CD4-positive, alpha-beta T cell treated with Interleukin-6 for 4 hours (primary cell): ENCODE data around the gene TAGLN3.
"Not testable (repeated sequence)": the region's sequence is repeated elsewhere in the genome, so short reads cannot be mapped to it uniquely, and the experiment has no call there.

ENCODE experiments used
- DNase-seq: peaks from one replicate; pipeline ENCODE4 v3.0.0-alpha.2; 2020; ENCODE audit warnings: mixed read lengths

Gene TAGLN3

GRCh38 chr3:112011376-112011940 lies 12.7 kb downstream of the TAGLN3 start:
- DNase-seq: no peak

DNA sequence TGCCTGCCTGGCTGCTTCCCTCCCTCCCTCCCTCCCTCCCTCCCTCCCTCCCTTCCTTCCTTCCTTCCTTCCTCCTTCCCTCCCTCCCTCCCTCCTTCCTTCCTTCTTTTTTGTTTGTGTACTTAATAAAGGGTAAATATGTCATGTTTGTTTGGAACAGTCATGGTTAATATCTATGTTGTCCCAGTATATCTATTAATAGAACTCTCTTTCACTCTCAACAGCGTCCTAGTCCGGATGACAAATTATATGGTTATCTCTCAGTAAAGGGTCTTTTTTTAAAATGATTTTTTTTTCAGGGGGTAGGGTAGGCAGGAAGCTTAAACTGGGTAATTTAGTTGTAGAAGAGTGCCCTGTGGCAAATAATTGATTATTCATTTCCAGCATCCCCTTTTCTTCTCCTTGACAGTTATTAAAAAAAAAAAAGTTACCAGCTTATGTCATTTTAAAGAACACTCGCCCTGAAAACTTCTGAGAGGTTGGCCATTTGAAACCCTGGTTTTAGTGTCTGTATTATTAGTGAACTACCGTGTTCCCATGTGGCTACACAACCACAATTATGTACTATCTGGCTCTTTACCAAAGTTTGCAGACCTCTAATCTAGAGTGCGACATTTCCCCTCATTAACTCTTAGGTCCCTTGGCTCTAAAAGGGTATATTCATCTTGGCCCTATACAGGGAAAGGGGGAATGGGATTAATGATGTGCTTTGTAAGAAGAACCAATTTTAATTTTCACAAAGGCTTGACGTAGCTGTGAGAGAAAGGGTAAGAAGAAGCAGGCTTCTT lies 13.7 kb downstream of the TAGLN3 start:
- DNase-seq: no peak

- peak; percentile 67 for DNase-seq
These were observed 14.5 kb downstream of the TAGLN3 start for GRCh38 chr3:112013058-112013783.

DNA sequence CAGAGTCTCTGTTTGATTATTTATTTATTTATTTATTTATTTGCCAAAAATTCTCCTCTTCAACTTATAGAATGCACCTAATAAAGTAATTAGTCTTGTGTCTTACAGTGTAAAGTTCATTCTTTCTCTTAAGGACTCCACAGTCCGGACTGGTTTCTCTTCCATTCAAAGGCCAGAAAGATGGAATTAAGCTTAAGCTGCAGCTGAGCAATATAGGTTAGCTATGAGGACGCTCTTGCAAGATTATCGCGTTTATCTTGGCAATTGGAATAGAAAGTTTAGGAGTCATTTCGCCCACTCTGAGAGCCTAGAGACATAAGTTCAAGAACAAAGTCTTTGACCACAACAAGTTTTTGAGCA lies 15.0 kb downstream of the TAGLN3 start:
- DNase-seq: no peak

GRCh38 chr3:112017091-112017490 lies 18.4 kb downstream of the TAGLN3 start:
- no peak for DNase-seq

GRCh38 chr3:112018712-112019111 lies 20.0 kb downstream of the TAGLN3 start:
- no peak for DNase-seq

DNA sequence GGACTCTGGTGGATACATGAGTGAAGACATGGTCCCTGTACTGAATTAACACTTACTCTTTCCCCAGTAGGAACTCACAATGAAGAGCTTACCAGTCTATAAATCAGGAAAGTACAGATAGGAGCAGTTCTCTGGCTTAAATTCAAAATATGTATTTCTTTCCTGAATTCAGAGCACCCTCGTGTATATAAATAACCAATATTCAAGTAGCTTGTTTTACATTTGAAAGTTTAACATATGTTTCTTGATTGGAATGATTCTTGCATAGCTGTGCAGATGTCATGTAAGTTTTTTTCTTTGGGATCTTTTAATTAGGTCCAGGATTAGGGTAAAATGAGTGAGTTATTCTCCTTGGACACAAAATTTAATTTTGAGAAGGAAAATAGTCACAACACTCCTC lies 21.0 kb downstream of the TAGLN3 start:
- DNase-seq: no peak

DNA sequence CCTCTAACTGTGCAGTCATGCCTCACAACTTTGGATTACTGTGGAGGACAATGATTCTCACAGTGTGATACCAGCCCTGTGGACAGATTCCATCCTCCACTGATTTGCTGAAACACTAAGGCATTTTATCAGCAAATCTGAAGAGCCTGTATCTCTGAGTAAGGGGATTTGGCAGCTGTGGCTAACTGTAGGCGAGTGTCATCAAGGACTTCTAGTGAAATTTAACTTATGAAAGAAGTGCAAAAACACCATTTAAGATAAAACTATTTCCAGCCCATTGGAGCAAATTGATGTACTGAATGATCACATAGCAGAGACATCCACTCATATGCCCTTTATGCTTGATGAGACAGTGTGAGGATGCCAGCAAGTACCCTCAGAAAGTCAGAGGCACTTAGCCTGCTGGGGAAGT lies 22.0 kb downstream of the TAGLN3 start:
- no peak for DNase-seq

- DNase-seq: no peak
These were observed 28.4 kb downstream of the TAGLN3 start for GRCh38 chr3:112027142-112027541.

GRCh38 chr3:112027826-112028225 lies 29.1 kb downstream of the TAGLN3 start:
- DNase-seq: no peak

- DNase-seq: no peak
These were observed 32.2 kb downstream of the TAGLN3 start for GRCh38 chr3:112030901-112031300.

GRCh38 chr3:112032098-112032731 lies 33.5 kb downstream of the TAGLN3 start:
- no peak for DNase-seq

- no peak for DNase-seq
These were observed 35.7 kb downstream of the TAGLN3 start, which contains the start of gene TMPRSS7 for GRCh38 chr3:112034436-112034835. TMPRSS7 (plus strand) TSS chr3:112034736; CDS start chr3:112034846, 110 bp downstream.

DNA sequence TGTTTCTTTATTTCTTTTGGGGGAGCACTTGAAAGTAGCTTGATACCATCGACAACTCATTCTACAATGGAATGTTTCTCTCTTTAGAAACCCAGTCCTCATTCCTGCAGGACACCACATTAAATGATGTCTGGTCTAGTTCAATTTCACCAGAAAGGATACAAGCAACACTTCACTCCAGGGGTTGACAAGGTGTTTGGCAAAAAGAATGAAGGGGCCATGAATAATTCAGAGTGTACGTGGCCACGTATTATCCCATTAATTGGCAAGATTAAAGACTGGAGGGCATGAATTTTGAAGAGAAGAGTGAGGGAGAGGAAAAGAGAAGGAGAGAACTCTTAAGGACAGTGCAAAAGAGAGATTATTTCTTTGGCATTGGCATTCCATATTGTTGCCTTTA lies 36.5 kb downstream of the TAGLN3 start:
- no peak for DNase-seq

DNA sequence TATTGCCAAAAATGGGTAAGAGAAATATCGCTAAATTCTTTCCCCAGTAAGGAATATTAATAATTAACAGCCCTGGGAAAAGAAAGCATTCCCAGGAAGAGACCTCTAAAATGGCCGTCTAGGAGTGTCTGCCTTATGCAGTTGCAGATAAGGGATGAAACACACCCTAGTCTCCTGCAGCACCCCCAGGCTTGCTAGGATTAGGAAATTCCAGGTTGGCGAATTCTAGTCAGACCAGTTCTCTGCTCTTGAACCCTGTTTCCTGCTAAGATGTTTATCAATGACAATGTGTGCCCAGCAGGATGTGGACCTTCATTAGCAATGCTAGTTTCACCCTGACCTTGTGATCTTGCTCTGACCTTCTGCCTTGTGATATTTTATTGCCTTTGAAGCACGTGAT lies 38.5 kb downstream of the TAGLN3 start:
- not testable (repeated sequence) for DNase-seq

- DNase-seq: no peak
These were observed 40.1 kb downstream of the TAGLN3 start for GRCh38 chr3:112038863-112039262.

DNA sequence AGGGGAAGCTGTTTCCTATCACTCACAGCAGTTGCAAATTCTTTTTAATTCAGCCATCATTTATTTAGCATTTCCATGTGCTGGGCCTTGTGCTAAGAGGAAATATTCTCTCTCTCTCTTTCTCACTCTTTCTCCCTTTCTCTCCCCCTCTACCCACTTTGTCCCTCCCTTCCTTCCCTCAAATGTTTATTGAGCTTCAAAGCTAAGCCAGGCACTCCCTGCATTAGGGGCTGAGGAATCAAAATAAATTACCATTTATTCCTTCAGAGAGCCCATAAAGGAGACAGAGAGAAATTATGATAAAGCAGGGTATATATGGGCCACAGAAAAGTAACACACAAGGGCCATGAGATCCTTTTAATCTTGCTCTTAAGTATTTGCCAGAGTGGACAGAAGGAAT lies 42.6 kb downstream of the TAGLN3 start:
- DNase-seq: no peak

- no peak for DNase-seq
These were observed 44.1 kb downstream of the TAGLN3 start for GRCh38 chr3:112042842-112043280.

GRCh38 chr3:112043621-112044201 lies 45.0 kb downstream of the TAGLN3 start:
- peak; percentile 61 for DNase-seq

GRCh38 chr3:112046599-112046998 lies 47.9 kb downstream of the TAGLN3 start:
- no peak for DNase-seq

DNA sequence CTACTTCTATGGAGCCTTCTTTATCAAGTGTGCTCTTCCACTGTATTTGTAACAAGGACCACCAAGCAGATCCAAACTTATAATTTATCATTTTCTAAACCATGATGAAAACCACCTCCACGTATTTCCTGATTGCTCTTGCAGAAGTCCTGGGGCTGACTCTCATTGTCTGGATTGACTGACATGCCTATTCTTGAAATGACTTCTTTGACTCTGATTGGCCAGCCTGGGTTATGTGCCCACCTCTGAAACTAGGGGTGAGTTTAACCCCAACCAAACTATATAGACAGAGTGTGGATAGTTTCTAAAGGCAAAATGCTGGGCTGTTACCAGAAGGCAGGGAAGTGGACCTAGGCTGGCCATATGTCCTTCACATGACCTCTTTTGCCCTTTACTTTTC lies 48.5 kb downstream of the TAGLN3 start:
- DNase-seq: no peak

DNA sequence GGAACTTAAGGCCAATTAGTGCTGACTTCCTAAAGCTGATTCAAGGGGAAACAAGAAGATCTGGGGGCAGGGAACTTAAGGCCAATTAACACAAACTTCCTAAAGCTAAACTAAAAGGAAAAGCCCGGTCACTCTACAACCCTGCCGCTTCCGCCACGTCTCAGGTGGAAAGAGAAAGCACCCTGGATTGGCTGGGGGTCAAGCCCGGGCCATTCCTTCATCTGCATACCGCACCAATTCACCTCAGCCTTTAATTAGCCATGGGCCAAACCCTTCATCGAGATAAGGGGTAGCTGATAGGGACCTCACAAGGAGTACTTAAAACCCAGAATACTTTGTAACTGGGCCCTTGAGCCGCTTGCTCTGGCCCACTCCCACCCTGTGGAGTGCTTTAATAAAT lies 50.2 kb downstream of the TAGLN3 start:
- DNase-seq: no peak

GRCh38 chr3:112053229-112053628 lies 54.5 kb downstream of the TAGLN3 start:
- DNase-seq: no peak
